ENCODE results near the gene KLHL26.

KLHL26 gene

GRCh38 chr19:18613589-18614234 lies 23.1 kb upstream of the KLHL26 start:
- H3K27ac ChIP-seq = no peak overlapping the region
- TF ChIP-seq CTCF (conservative IDR thresholded peaks at IDR 0.05) = no peak

GRCh38 chr19:18616023-18616422 lies 20.8 kb upstream of the KLHL26 start:
- TF ChIP-seq CTCF (conservative IDR thresholded peaks at IDR 0.05) = no peak
- no peak overlapping the region for H3K27ac ChIP-seq

GRCh38 chr19:18617562-18617961 lies 19.3 kb upstream of the KLHL26 start:
- no peak for TF ChIP-seq CTCF (conservative IDR thresholded peaks at IDR 0.05)

GRCh38 chr19:18618236-18618635 lies 18.6 kb upstream of the KLHL26 start:
- no peak overlapping the region for H3K27ac ChIP-seq
- TF ChIP-seq CTCF (conservative IDR thresholded peaks at IDR 0.05) = no peak

More at GRCh38 chr19:18617562-18617961, 19.3 kb upstream of the KLHL26 start:
- no peak overlapping the region for H3K27ac ChIP-seq

GRCh38 chr19:18620311-18620710 lies 16.5 kb upstream of the KLHL26 start:
- no peak overlapping the region for H3K27ac ChIP-seq
- no peak for TF ChIP-seq CTCF (conservative IDR thresholded peaks at IDR 0.05)

GRCh38 chr19:18620902-18621301 lies 15.9 kb upstream of the KLHL26 start:
- TF ChIP-seq CTCF (conservative IDR thresholded peaks at IDR 0.05) = no peak
- no peak overlapping the region for H3K27ac ChIP-seq

- TF ChIP-seq CTCF (conservative IDR thresholded peaks at IDR 0.05) = no peak
These were observed 9.9 kb upstream of the KLHL26 start for GRCh38 chr19:18626906-18627305.

More at GRCh38 chr19:18626906-18627305, 9.9 kb upstream of the KLHL26 start:
- no peak overlapping the region for H3K27ac ChIP-seq
